ENCODE measurements around the gene MESP1. TPM values are rescaled to one million over a fixed set of nuclear protein-coding genes. Genes with fewer than 3 reads are reported as not detected.

The MESP1 gene
- total RNA-seq, 2 experiments from 2014 or later, result 2.9 to 4.6 TPM

DNA sequence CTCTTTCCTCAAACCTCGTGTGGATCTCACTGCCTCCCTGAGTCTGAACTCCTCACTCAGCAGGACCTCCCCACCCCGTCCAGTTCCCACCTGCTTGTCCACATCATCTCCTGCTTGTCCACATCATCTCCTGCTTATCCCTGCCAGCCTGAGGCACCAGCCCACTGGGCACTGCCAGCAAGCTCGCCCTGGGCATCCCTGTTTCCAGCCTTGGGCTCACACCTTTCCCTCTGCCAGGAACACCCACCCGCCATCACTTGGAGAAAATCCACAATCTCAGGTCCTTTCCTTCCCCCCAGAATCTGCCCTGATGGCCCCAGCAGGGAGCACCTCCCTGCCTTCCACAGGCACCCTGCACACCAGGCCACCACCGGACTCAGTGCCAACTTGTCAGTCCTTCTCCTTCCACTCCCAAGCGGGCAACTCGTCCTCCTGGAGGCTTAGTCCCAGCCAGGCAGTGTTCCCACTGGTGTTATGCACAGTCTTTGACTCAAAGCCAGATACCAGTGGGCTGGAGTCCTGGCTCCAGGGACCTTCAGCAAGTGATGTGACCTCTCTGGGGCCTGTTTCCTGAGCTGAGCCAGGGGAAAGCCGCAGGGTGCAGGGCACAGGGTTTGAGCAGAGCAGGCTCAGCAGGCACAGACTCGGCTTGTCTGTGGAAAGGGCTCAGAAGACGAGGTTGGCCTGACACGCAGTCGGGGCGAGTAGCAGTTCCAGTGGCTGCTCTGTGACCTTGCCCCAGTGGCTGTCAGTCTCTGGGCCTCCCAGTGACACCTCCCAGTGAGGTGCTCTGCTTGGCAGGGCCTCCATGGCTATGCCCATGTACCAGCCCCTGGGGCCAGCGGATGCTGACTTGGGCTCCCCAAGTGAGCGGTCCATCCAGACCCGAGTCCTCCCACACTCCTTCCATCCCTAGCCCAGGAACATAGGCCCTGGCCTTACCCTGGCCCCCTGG is 15.6 kb upstream of the MESP1 start:
- Mint-ChIP-seq H3K27me3 (no peaks in the 10 kb centered on the region), H3K4me3 (no peak overlapping the region), H3K4me1 (no peaks in the 10 kb centered on the region), H3K9me3 (ENCODE audit: low read depth) (no peaks in the 10 kb centered on the region), H3K36me3 (ENCODE audit: low read depth) (no peaks in the 10 kb centered on the region), H3K27ac (no peak overlapping the region)
- DNase-seq (no peak), ATAC-seq (no peak)
- CTCF ChIA-PET, result interaction anchor here (1.3 kb wide), 1 partner anchor 108 kb away, joined by 3 read pairs; no protein-coding TSS in a partner anchor
- POLR2A ChIA-PET, result interaction anchor here (0.6 kb wide), 1 partner anchor 12 kb away, joined by 5 read pairs; no protein-coding TSS in a partner anchor
- intact Hi-C loops (cut with DNase I, micrococcal nuclease), result no loop called here

DNA sequence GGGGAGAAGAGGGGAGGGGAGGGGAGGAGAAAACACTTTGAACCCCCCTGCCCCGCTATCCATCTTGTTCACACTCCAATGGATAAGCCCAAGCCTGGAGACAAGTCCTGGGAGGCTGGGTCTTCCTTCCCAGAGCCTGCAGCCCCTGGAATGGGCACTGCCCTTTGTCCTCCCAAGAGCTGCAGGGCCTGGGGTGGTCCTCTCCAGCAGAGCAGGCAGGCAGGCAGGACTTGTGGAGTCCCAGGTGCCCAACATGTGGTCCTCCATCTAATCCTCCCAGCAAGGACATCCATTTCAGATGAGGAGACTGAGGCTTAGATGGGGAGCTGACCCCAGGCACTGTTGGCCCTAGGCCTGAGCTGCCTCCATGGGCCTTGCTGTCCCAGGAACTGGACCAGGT is 14.6 kb upstream of the MESP1 start:
- ATAC-seq, result no peak
- H3K4me1 Mint-ChIP-seq, result no peaks in the 10 kb centered on the region
- H3K9me3 Mint-ChIP-seq (ENCODE audit: low read depth), result no peaks in the 10 kb centered on the region
- no peaks in the 10 kb centered on the region for H3K27me3 Mint-ChIP-seq
- intact Hi-C loops (cut with DNase I, micrococcal nuclease), result no loop called here
- H3K4me3 Mint-ChIP-seq, result no peak overlapping the region
- POLR2A ChIA-PET, result no interaction called here
- H3K36me3 Mint-ChIP-seq (ENCODE audit: low read depth), result no peaks in the 10 kb centered on the region
- CTCF ChIA-PET, result no interaction called here
- no peak for DNase-seq
- H3K27ac Mint-ChIP-seq, result no peak overlapping the region

DNA sequence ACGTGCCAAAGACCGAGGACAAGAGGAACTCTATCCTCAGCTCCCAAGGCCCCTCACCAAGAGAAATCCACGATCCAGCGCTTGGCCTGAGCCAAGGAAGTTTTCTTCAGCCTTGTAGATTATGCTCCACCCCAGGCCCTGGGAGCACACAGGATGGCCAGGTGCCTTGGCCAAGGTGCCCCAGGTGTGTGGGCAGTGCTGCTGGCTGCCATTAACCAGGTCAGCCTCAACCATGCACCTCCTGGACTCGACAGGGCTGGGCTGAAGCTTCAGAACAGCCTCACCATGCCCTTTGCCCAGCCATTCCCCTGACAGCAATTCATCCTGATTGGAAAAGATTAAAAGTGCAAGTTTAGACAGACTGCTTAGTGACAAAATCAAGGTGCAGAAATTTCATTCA is 10.9 kb upstream of the MESP1 start:
- ATAC-seq (no peak), DNase-seq (no peak)
- Mint-ChIP-seq H3K27me3 (peaks cover 3% of the 10 kb centered on the region), H3K36me3 (ENCODE audit: low read depth) (no peaks in the 10 kb centered on the region), H3K27ac (no peak overlapping the region), H3K4me3 (no peak overlapping the region), H3K4me1 (no peaks in the 10 kb centered on the region), H3K9me3 (ENCODE audit: low read depth) (no peaks in the 10 kb centered on the region)
- intact Hi-C loops (cut with DNase I, micrococcal nuclease), result loop anchor here in 1 of 2 experiments (2.0 to 5.0 kb wide), 3 partner anchors 113 to 325 kb away; no protein-coding TSS in a partner anchor
- ChIA-PET CTCF (interaction anchor here (0.5 to 4.3 kb wide), 13 partner anchors 10 to 337 kb away, joined by 3 to 82 read pairs (median 5); partner anchors contain the start of gene MESP1), POLR2A (interaction anchor here (1.5 kb wide), 1 partner anchor 113 kb away, joined by 4 read pairs; no protein-coding TSS in a partner anchor)

DNA sequence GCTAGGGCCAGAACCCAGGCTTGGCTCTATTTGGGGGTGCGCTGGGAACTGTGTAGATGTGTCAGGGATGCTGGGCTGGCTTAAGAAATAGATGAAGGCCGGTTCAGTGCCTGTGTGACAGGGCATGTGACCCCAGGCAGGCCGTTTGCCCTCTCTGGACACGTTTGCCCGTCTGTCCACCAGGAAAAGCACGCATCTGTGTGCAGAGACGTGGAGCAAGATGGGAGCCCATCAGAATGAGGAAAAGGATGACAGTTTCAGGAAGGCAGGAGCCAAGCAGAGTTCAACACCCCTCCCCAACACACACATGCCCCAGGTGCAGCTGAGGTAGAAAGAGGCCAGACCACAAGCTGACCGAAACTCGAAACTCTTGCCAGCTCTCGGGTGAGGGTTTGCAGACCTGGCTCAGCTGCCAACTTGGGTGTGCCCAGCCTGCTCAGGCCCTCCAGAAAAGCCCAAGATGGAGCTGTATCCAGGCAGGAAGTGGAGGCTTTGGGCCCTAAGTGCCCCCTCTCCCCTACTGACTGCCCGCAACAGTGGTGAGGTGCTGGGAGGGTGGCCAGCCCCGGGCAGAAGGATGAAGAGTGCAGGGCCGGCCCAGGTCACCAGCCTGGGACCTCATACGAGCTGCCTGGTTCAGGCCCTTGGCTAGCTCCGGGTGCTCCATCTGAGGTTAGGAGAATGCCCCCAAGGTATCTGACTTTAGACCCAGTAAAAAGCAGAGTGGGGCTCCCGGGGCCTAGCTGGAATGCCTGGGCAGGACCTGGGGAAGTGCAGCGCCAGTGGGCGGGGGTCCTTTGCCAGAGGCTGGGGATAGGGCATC is 10.2 kb upstream of the MESP1 start:
- Mint-ChIP-seq H3K4me1 (no peaks in the 10 kb centered on the region), H3K36me3 (ENCODE audit: low read depth) (no peaks in the 10 kb centered on the region), H3K27ac (no peak overlapping the region), H3K9me3 (ENCODE audit: low read depth) (no peaks in the 10 kb centered on the region), H3K27me3 (peaks cover 3% of the 10 kb centered on the region), H3K4me3 (no peak overlapping the region)
- ATAC-seq (no peak), DNase-seq (no peak)
- CTCF ChIA-PET, result interaction anchor here (0.6 to 4.3 kb wide), 32 partner anchors 9 to 503 kb away, joined by 3 to 82 read pairs (median 4); partner anchors contain the start of gene MESP1
- intact Hi-C loops (cut with DNase I, micrococcal nuclease), result loop anchor here in 1 of 2 experiments (2.0 to 5.0 kb wide), 3 partner anchors 114 to 326 kb away; no protein-coding TSS in a partner anchor
- POLR2A ChIA-PET, result interaction anchor here (0.5 to 1.5 kb wide), 3 partner anchors 9 to 114 kb away, joined by 3 to 4 read pairs (median 4); no protein-coding TSS in a partner anchor

DNA sequence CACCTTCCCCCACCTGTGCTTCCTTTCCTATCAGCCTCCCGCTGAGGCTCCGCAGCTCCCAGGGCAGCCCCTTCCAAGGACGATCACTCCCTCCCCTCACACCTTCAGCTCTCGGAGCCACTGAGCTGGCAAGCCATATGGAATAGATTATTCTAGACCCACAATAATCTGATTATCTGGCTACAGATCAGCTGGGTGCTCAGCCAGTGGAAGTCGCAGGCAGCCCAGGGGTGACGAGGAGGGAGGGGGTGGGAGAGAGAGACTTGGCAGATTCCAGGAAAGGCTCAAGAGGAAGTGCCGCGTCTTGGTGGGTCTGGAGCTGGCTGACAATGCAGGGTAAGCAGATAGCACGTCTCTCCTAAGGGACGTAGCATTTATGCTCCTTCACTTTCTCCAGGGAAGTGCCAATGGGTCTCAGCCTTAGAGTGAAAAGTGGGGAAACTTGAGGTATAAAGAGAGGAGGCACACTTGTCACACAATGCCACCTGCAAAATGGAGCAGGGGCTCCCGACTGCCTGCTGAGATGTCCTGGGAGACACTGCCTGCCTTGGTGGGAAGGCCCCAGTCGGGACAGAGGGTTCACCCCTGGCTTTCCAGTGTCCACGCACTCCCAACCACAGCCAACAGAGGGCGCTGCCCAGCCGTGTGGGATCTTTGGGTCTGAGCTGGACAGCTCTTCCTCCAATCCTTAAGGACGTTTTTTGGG is 9.4 kb upstream of the MESP1 start:
- ChIA-PET CTCF (interaction anchor here (0.6 to 4.3 kb wide), 31 partner anchors 8 to 503 kb away, joined by 3 to 82 read pairs (median 4); partner anchors contain the start of gene MESP1), POLR2A (interaction anchor here (0.5 to 1.5 kb wide), 3 partner anchors 9 to 114 kb away, joined by 3 to 4 read pairs (median 4); no protein-coding TSS in a partner anchor)
- peak; percentile 88 for ATAC-seq
- peaks cover 6% of the 10 kb centered on the region for H3K27me3 Mint-ChIP-seq
- H3K4me1 Mint-ChIP-seq, result no peaks in the 10 kb centered on the region
- DNase-seq, result peak; percentile 85
- H3K27ac Mint-ChIP-seq, result no peak overlapping the region
- no peaks in the 10 kb centered on the region for H3K36me3 Mint-ChIP-seq (ENCODE audit: low read depth)
- intact Hi-C loops (cut with DNase I, micrococcal nuclease), result loop anchor here (1.0 to 5.0 kb wide), 6 partner anchors 114 to 327 kb away; no protein-coding TSS in a partner anchor
- no peaks in the 10 kb centered on the region for H3K9me3 Mint-ChIP-seq (ENCODE audit: low read depth)
- no peak overlapping the region for H3K4me3 Mint-ChIP-seq

DNA sequence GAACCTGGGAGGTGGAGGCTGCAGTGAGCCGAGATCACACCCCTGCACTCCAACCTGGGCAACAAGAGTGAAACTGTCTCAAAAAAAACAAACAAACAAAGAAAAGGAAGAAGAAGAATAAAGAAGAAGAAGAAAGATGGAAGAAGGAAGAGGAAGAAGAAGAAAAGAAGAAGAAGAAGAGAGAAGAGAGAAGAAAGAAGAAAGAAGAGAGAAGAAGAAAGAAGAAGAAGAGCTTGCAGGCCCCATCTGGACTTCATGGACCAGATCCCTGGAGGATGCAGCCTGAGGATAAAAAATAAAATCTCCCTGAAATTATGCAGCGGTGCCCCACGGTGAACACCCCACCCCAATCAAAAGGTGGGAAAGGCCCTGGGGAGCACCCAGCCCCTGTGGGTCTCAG is 8.8 kb upstream of the MESP1 start:
- CTCF ChIA-PET, result interaction anchor here (0.6 to 4.3 kb wide), 16 partner anchors 11 to 502 kb away, joined by 3 to 82 read pairs (median 4); no protein-coding TSS in a partner anchor
- H3K36me3 Mint-ChIP-seq (ENCODE audit: low read depth), result no peaks in the 10 kb centered on the region
- DNase-seq (no peak), ATAC-seq (no peak)
- POLR2A ChIA-PET, result no interaction called here
- no peak overlapping the region for H3K4me3 Mint-ChIP-seq
- intact Hi-C loops (cut with DNase I, micrococcal nuclease), result loop anchor here (1.0 to 5.0 kb wide), 6 partner anchors 115 to 327 kb away; no protein-coding TSS in a partner anchor
- H3K9me3 Mint-ChIP-seq (ENCODE audit: low read depth), result no peaks in the 10 kb centered on the region
- no peak overlapping the region for H3K27ac Mint-ChIP-seq
- no peaks in the 10 kb centered on the region for H3K4me1 Mint-ChIP-seq
- H3K27me3 Mint-ChIP-seq, result peaks cover 7% of the 10 kb centered on the region

DNA sequence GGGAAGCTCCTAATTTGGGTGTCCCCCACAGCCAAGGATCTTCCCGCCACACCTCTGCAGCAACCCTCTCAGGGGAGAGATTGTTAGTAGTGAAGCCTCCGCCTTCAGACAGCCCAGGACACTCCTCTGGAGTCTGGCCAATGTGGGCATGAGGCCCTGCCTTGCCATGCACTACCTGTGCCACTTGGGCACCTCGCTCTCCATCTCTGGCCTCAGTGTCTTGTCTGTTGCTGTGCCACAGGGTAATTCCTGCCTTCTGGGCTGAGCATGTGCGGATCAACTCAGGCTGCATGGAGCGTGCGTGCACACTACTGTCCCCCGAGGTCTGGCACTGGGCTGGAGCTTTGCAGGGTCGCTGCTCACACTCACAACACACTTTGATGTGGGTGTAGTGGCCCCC is 7.9 kb upstream of the MESP1 start:
- H3K27me3 Mint-ChIP-seq, result peaks cover 7% of the 10 kb centered on the region
- intact Hi-C loops (cut with DNase I, micrococcal nuclease), result no loop called here
- CTCF ChIA-PET, result interaction anchor here (4.3 kb wide), 1 partner anchor 117 kb away, joined by 82 read pairs; no protein-coding TSS in a partner anchor

DNA sequence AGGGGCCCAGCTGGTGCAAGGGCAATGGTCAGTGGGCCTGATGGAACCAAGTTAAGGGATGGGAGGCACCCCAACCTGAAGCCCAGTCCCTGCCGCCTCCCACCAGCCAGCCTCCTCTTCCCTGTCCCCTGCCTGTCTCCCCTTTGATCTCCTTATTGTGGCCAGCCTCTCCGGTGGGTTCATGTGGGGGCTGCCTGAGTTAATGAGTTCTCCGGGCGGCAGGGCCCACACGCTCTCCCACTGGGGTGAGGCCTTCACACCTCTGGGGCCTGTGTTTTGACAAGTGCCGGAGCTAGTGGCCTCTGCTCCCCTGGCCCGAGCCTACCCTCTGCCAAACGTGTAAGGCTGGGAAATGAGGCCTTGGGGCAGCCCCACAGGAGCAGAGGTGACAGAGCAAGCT is 7.2 kb upstream of the MESP1 start:
- no peaks in the 10 kb centered on the region for H3K9me3 Mint-ChIP-seq (ENCODE audit: low read depth)
- ChIA-PET POLR2A (no interaction called here), CTCF (no interaction called here)
- peaks cover 8% of the 10 kb centered on the region for H3K27me3 Mint-ChIP-seq
- ATAC-seq, result no peak
- H3K27ac Mint-ChIP-seq, result no peak overlapping the region
- intact Hi-C loops (cut with DNase I, micrococcal nuclease), result no loop called here
- no peak for DNase-seq
- no peak overlapping the region for H3K4me3 Mint-ChIP-seq
- H3K36me3 Mint-ChIP-seq (ENCODE audit: low read depth), result no peaks in the 10 kb centered on the region
- no peaks in the 10 kb centered on the region for H3K4me1 Mint-ChIP-seq

More for the DNA sequence above, 7.9 kb upstream of the MESP1 start:
- no peaks in the 10 kb centered on the region for H3K4me1 Mint-ChIP-seq
- no peak overlapping the region for H3K27ac Mint-ChIP-seq
- no peak for DNase-seq
- POLR2A ChIA-PET, result no interaction called here
- no peaks in the 10 kb centered on the region for H3K9me3 Mint-ChIP-seq (ENCODE audit: low read depth)
- no peak for ATAC-seq
- no peaks in the 10 kb centered on the region for H3K36me3 Mint-ChIP-seq (ENCODE audit: low read depth)
- H3K4me3 Mint-ChIP-seq, result no peak overlapping the region

DNA sequence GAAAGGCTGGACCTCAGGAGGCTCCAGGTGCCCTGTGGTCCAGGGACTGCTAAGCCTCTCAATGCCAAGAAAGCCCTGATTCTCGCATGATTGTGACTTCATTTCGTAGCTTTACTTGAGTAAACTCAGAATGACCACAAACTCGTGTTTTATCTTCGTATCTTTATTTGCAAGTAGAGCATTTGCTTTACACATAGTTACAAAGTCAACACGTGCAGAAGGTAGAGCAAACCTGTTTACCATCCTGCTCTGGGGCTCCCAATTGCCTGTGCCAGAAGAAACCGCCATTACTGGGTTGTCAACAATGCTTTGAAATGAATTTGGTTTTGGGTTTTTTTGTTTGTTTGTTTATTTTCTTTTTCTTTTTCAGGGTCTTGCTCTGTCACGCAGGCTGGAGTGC is 5.8 kb upstream of the MESP1 start:
- ChIA-PET POLR2A (no interaction called here), CTCF (interaction anchor here (1.0 kb wide), 1 partner anchor 118 kb away, joined by 5 read pairs; no protein-coding TSS in a partner anchor)
- H3K27me3 Mint-ChIP-seq, result peaks cover 12% of the 10 kb centered on the region
- no peak overlapping the region for H3K27ac Mint-ChIP-seq
- no peaks in the 10 kb centered on the region for H3K9me3 Mint-ChIP-seq (ENCODE audit: low read depth)
- no peak overlapping the region for H3K4me3 Mint-ChIP-seq
- no peaks in the 10 kb centered on the region for H3K36me3 Mint-ChIP-seq (ENCODE audit: low read depth)
- H3K4me1 Mint-ChIP-seq, result no peaks in the 10 kb centered on the region
- DNase-seq, result no peak
- no peak for ATAC-seq
- intact Hi-C loops (cut with DNase I, micrococcal nuclease), result no loop called here

DNA sequence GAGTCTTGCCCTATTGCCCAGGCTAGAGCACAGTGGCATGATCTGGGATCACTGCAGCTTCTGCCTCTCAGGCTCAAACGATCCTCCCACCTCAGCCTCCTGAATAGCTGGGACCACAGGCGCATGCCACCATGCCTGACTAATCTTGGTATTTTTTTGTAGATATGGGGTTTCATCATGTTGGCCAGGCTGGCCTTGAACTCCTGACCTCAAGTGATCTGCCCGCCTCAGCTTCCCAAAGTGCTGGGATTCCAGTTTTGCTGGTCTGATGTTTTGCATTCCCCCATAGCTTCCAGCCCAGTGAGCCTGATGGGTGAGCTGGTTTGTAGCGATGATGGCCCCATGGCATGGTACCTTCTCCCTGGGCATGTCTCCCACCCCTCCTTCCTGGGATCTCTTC is 4.7 kb upstream of the MESP1 start:
- ChIA-PET CTCF (interaction anchor here (1.4 to 7.2 kb wide), 3 partner anchors 14 to 121 kb away, joined by 5 to 41 read pairs (median 10); no protein-coding TSS in a partner anchor), POLR2A (no interaction called here)
- ATAC-seq, result no peak
- H3K9me3 Mint-ChIP-seq (ENCODE audit: low read depth), result no peaks in the 10 kb centered on the region
- no peaks in the 10 kb centered on the region for H3K36me3 Mint-ChIP-seq (ENCODE audit: low read depth)
- no peak for DNase-seq
- no peaks in the 10 kb centered on the region for H3K4me1 Mint-ChIP-seq
- peaks cover 12% of the 10 kb centered on the region for H3K27me3 Mint-ChIP-seq
- H3K4me3 Mint-ChIP-seq, result no peak overlapping the region
- no peak overlapping the region for H3K27ac Mint-ChIP-seq
- intact Hi-C loops (cut with DNase I, micrococcal nuclease), result no loop called here
